Measurements from ENCODE around the gene PAOX. TPM values are rescaled to one million over a fixed set of nuclear protein-coding genes. Genes with fewer than 3 reads are reported as not detected.

Gene PAOX
- total and polyA plus RNA-seq, 4 donors: 4.4 to 7.0 (median 6.6) TPM

DNA sequence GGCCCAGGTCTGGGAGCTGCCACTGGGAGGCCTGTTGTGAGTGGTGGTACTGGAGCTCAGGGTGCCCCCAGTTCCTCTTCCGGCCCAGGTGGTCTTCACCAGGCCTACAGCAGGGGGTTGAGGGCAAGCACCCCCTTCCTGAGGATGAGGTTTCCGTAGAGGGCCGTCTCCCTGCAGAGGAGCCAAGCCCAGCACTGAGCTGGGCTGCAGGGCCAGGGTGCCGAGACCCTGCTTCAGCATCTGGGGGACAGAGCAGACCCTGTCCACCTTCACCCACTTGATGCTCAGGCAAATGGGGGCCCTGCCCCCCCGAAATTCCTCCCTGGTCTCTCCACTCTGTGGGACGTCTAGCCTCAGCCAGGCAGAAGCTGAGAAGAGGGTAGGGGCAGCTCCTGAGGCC lies 23.8 kb upstream of the PAOX start:
- no peak for ATAC-seq (ENCODE audit: insufficient read depth, low FRiP score)
- Histone ChIP-seq H3K9me3 (ENCODE audit: control insufficient read depth in 4 of 4, insufficient read depth in 3 of 4, low read length in 3 of 4) (no peaks in the 10 kb centered on the region), H3K9ac (ENCODE audit: insufficient read depth in 1 of 2, low read length in 2 of 2) (no peak overlapping the region), H3K36me3 (ENCODE audit: control insufficient read depth in 4 of 4, insufficient read depth in 4 of 4, low read length in 4 of 4) (peaks cover 0 to 6% (median 0%) of the 10 kb centered on the region in 4 donors), H3K4me1 (ENCODE audit: control insufficient read depth in 5 of 5, insufficient read depth in 5 of 5, low read length in 5 of 5) (peaks cover 0 to 10% (median 0%) of the 10 kb centered on the region in 5 donors), H3K27me3 (ENCODE audit: control insufficient read depth in 3 of 3, insufficient read depth in 3 of 3, low read length in 2 of 3) (no peaks in the 10 kb centered on the region), H3K4me3 (no peak overlapping the region), H3K27ac (ENCODE audit: low read depth in 1 of 2, low read length in 1 of 2) (no peak overlapping the region)
- TF ChIP-seq CTCF (IDR thresholded peaks at IDR 0.05; ENCODE audit: control extremely low read depth, extremely low read depth): no peak
- no peak for DNase-seq
- 94% methylated on average over 6 of the region's 6 CpGs for WGBS, 2 donors

DNA sequence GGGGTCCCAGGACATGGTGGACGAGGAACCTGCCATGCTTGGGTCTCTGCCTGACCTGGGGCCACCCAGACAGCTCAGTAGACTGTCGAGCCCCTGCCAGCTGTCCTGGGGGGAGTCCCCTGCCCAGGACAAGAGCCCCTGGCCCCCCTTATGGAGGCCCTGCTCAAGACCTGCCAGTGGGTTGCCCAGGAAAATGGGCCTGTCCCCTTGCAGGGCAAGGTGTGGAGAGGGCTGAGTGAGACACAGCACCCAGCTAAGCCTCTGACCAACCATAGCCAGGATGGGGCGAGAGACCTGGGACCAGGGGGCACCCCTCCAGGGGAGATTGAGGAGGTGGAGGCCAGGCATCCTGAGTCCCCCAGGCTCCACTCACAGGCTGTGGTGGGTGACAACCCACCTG lies 23.1 kb upstream of the PAOX start:
- peaks cover 0 to 10% (median 0%) of the 10 kb centered on the region in 5 donors for H3K4me1 ChIP-seq (ENCODE audit: control insufficient read depth in 5 of 5, insufficient read depth in 5 of 5, low read length in 5 of 5)
- H3K4me3 ChIP-seq: no peak overlapping the region
- 96 to 97% methylated on average over 3 of the region's 3 CpGs for WGBS, 2 donors
- DNase-seq (no peak), ATAC-seq (ENCODE audit: insufficient read depth, low FRiP score) (no peak)
- peaks cover 0 to 6% (median 0%) of the 10 kb centered on the region in 4 donors for H3K36me3 ChIP-seq (ENCODE audit: control insufficient read depth in 4 of 4, insufficient read depth in 4 of 4, low read length in 4 of 4)
- H3K9me3 ChIP-seq (ENCODE audit: control insufficient read depth in 4 of 4, insufficient read depth in 3 of 4, low read length in 3 of 4): peaks cover 0 to under 1% (median 0%) of the 10 kb centered on the region in 4 donors
- no peak overlapping the region for H3K27ac ChIP-seq (ENCODE audit: low read depth in 1 of 2, low read length in 1 of 2)
- no peak for TF ChIP-seq CTCF (IDR thresholded peaks at IDR 0.05; ENCODE audit: control extremely low read depth, extremely low read depth)
- H3K27me3 ChIP-seq (ENCODE audit: control insufficient read depth in 3 of 3, insufficient read depth in 3 of 3, low read length in 2 of 3): no peaks in the 10 kb centered on the region
- no peak overlapping the region for H3K9ac ChIP-seq (ENCODE audit: insufficient read depth in 1 of 2, low read length in 2 of 2)

- 49 to 53% methylated on average over 24 to 27 of the region's 27 CpGs for WGBS, 2 donors
- H3K36me3 ChIP-seq (ENCODE audit: control insufficient read depth in 4 of 4, insufficient read depth in 4 of 4, low read length in 4 of 4): peaks cover 0 to 6% (median 0%) of the 10 kb centered on the region in 4 donors
- no peak overlapping the region for H3K9ac ChIP-seq (ENCODE audit: insufficient read depth in 1 of 2, low read length in 2 of 2)
- H3K4me1 ChIP-seq (ENCODE audit: control insufficient read depth in 5 of 5, insufficient read depth in 5 of 5, low read length in 5 of 5): peaks cover 0 to 10% (median 0%) of the 10 kb centered on the region in 5 donors
- peaks cover 0 to 5% (median 0%) of the 10 kb centered on the region in 4 donors for H3K9me3 ChIP-seq (ENCODE audit: control insufficient read depth in 4 of 4, insufficient read depth in 3 of 4, low read length in 3 of 4)
- H3K4me3 ChIP-seq: peak overlapping the region; percentile 68
- no peak for TF ChIP-seq CTCF (IDR thresholded peaks at IDR 0.05; ENCODE audit: control extremely low read depth, extremely low read depth)
- DNase-seq: peak in 1 of 3 donors; percentile 5
- H3K27me3 ChIP-seq (ENCODE audit: control insufficient read depth in 3 of 3, insufficient read depth in 3 of 3, low read length in 2 of 3): no peaks in the 10 kb centered on the region
- no peak overlapping the region for H3K27ac ChIP-seq (ENCODE audit: low read depth in 1 of 2, low read length in 1 of 2)
- ATAC-seq (ENCODE audit: insufficient read depth, low FRiP score): no peak
These were observed 22.3 kb upstream of the PAOX start for GRCh38 chr10:133356549-133357284.

All from lung (tissue), 12 donors.